ENCODE measurements around the gene CCR2. TPM values are rescaled to one million over a fixed set of nuclear protein-coding genes. Genes with fewer than 3 reads are reported as not detected.
"Not testable (repeated sequence)": the region's sequence is repeated elsewhere in the genome, so short reads cannot be mapped to it uniquely, and the experiment has no call there.

CCR2 gene
- total RNA-seq, 1 experiment from 2014 or later: not detected

- BruUV-seq (replicated peaks): no TSS peak
- peaks cover 2% of the 10 kb centered on the region for H3K27me3 Mint-ChIP-seq (ENCODE audit: unreplicated experiment)
- H3K27ac Mint-ChIP-seq (ENCODE audit: unreplicated experiment): no peak overlapping the region
- H3K4me3 Mint-ChIP-seq (ENCODE audit: low read depth, unreplicated experiment): no peak overlapping the region
- TF ChIP-seq CTCF (IDR thresholded peaks at IDR 0.05; ENCODE audit: unreplicated experiment): no peak
- intact Hi-C loops (cut with micrococcal nuclease; ENCODE audit: unreplicated experiment): no loop called here
- H3K9me3 Mint-ChIP-seq (ENCODE audit: low read depth, unreplicated experiment): no peaks in the 10 kb centered on the region
- no peak for DNase-seq
- H3K4me1 Mint-ChIP-seq (ENCODE audit: low read depth, unreplicated experiment): peaks cover 6% of the 10 kb centered on the region
- H3K36me3 Mint-ChIP-seq (ENCODE audit: insufficient read depth, unreplicated experiment): no peaks in the 10 kb centered on the region
- CTCF ChIA-PET: interaction anchor here (0.6 kb wide), 1 partner anchor 59 kb away, joined by 3 read pairs; no protein-coding TSS in a partner anchor
These were observed 46.3 kb downstream of the CCR2 start for GRCh38 chr3:46400000-46400734.

- no peak for TF ChIP-seq CTCF (IDR thresholded peaks at IDR 0.05; ENCODE audit: unreplicated experiment)
- H3K4me3 Mint-ChIP-seq (ENCODE audit: low read depth, unreplicated experiment): no peak overlapping the region
- H3K4me1 Mint-ChIP-seq (ENCODE audit: low read depth, unreplicated experiment): peaks cover 13% of the 10 kb centered on the region
- no TSS peak for BruUV-seq (replicated peaks)
- H3K27ac Mint-ChIP-seq (ENCODE audit: unreplicated experiment): no peak overlapping the region
- CTCF ChIA-PET: no interaction called here
- no peak for DNase-seq
- H3K27me3 Mint-ChIP-seq (ENCODE audit: unreplicated experiment): no peaks in the 10 kb centered on the region
- intact Hi-C loops (cut with micrococcal nuclease; ENCODE audit: unreplicated experiment): no loop called here
- H3K36me3 Mint-ChIP-seq (ENCODE audit: insufficient read depth, unreplicated experiment): no peaks in the 10 kb centered on the region
- H3K9me3 Mint-ChIP-seq (ENCODE audit: low read depth, unreplicated experiment): no peaks in the 10 kb centered on the region
These were observed 46.9 kb downstream of the CCR2 start for GRCh38 chr3:46400846-46401245.

- Mint-ChIP-seq H3K27me3 (ENCODE audit: unreplicated experiment) (no peaks in the 10 kb centered on the region), H3K9me3 (ENCODE audit: low read depth, unreplicated experiment) (no peaks in the 10 kb centered on the region), H3K36me3 (ENCODE audit: insufficient read depth, unreplicated experiment) (no peaks in the 10 kb centered on the region), H3K4me1 (ENCODE audit: low read depth, unreplicated experiment) (peaks cover 18% of the 10 kb centered on the region), H3K27ac (ENCODE audit: unreplicated experiment) (no peak overlapping the region), H3K4me3 (ENCODE audit: low read depth, unreplicated experiment) (no peak overlapping the region)
- no peak for DNase-seq
- BruUV-seq (replicated peaks): no TSS peak
- intact Hi-C loops (cut with micrococcal nuclease; ENCODE audit: unreplicated experiment): no loop called here
- no peak for TF ChIP-seq CTCF (IDR thresholded peaks at IDR 0.05; ENCODE audit: unreplicated experiment)
- CTCF ChIA-PET: no interaction called here
These were observed 47.7 kb downstream of the CCR2 start for GRCh38 chr3:46401579-46401978.

GRCh38 chr3:46402902-46403301 is 49.0 kb downstream of the CCR2 start:
- H3K4me3 Mint-ChIP-seq (ENCODE audit: low read depth, unreplicated experiment); intact Hi-C loops (cut with micrococcal nuclease; ENCODE audit: unreplicated experiment); H3K27ac Mint-ChIP-seq (ENCODE audit: unreplicated experiment); H3K9me3 Mint-ChIP-seq (ENCODE audit: low read depth, unreplicated experiment); BruUV-seq (replicated peaks); DNase-seq; CTCF ChIA-PET; H3K27me3 Mint-ChIP-seq (ENCODE audit: unreplicated experiment); H3K36me3 Mint-ChIP-seq (ENCODE audit: insufficient read depth, unreplicated experiment): not testable (repeated sequence)
- H3K4me1 Mint-ChIP-seq (ENCODE audit: low read depth, unreplicated experiment): peaks cover 26% of the 10 kb centered on the region

Measured in Calu3 (cell line).